IPS-NIHi7 (cell line): ENCODE measurements around the gene SEMA5B.

Experiments
- DNase-seq: peaks from one replicate; pipeline ENCODE4 v3.0.0; 2012; ENCODE audit warnings: mixed read lengths; ENCODE audit errors: extremely low spot score

The SEMA5B gene

GRCh38 chr3:123024056-123024455 is 3.5 kb downstream of the SEMA5B start:
- no peak for DNase-seq

- no peak for DNase-seq
Observed at GRCh38 chr3:123021996-123022510, 5.5 kb downstream of the SEMA5B start.

GRCh38 chr3:123021388-123021787 is 6.2 kb downstream of the SEMA5B start:
- peak; percentile 40 for DNase-seq

- DNase-seq: no peak
Observed at GRCh38 chr3:123020709-123021108, 6.9 kb downstream of the SEMA5B start.

GRCh38 chr3:123019591-123019990 is 8.0 kb downstream of the SEMA5B start:
- no peak for DNase-seq

GRCh38 chr3:123019161-123019560 is 8.4 kb downstream of the SEMA5B start:
- DNase-seq: no peak

- DNase-seq: no peak
Observed at GRCh38 chr3:123018683-123019082, 8.9 kb downstream of the SEMA5B start.

- DNase-seq: peak; percentile 46
Observed at GRCh38 chr3:123015596-123015995, 12.0 kb downstream of the SEMA5B start.

- no peak for DNase-seq
Observed at GRCh38 chr3:123013876-123014275, 13.7 kb downstream of the SEMA5B start.

GRCh38 chr3:123012652-123013051 is 14.9 kb downstream of the SEMA5B start:
- DNase-seq: no peak

GRCh38 chr3:123011447-123011846 is 16.1 kb downstream of the SEMA5B start:
- no peak for DNase-seq

GRCh38 chr3:123008840-123009239 is 18.7 kb downstream of the SEMA5B start:
- no peak for DNase-seq

GRCh38 chr3:123006609-123007008 is 21.0 kb downstream of the SEMA5B start:
- no peak for DNase-seq

GRCh38 chr3:123005291-123005690 is 22.3 kb downstream of the SEMA5B start:
- DNase-seq: no peak

GRCh38 chr3:123004201-123004918 is 23.2 kb downstream of the SEMA5B start:
- no peak for DNase-seq

GRCh38 chr3:123002749-123003497 is 24.6 kb downstream of the SEMA5B start:
- DNase-seq: no peak

- DNase-seq: no peak
Observed at GRCh38 chr3:123002100-123002748, 25.3 kb downstream of the SEMA5B start.

GRCh38 chr3:122998856-122999255 is 28.7 kb downstream of the SEMA5B start:
- DNase-seq: no peak

- no peak for DNase-seq
Observed at GRCh38 chr3:122998206-122998605, 29.4 kb downstream of the SEMA5B start.

GRCh38 chr3:122996038-122996580 is 31.5 kb downstream of the SEMA5B start:
- no peak for DNase-seq

- DNase-seq: no peak
Observed at GRCh38 chr3:122994954-122995353, 32.6 kb downstream of the SEMA5B start.
